Bronchial epithelial cell (primary cell): ENCODE results near the gene ASIC4. TPM values are rescaled to one million over a fixed set of nuclear protein-coding genes. Genes with fewer than 3 reads are reported as not detected.

Experiments used
- DNase-seq: peaks from one replicate; pipeline ENCODE4 v3.0.0-alpha.2; 2010; ENCODE audit warnings: low read depth
- FAIRE-seq: peaks from 2 replicates; lab custom pipeline; 2011; peaks lifted over from hg19 to GRCh38; lab: Jason Lieb, UNC
- H3K27me3 ChIP-seq: 2 replicates; pipeline ENCODE4 v1.5.1; 2011; ENCODE audit warnings: low read length; ENCODE audit not compliant: control insufficient read depth, insufficient read depth
- H3K36me3 ChIP-seq: 2 replicates; pipeline ENCODE4 v1.5.1; 2011; ENCODE audit warnings: low read length; ENCODE audit not compliant: control insufficient read depth, insufficient read depth
- H3K4me3 ChIP-seq: 2 replicates; pipeline ENCODE4 v1.5.1; 2011; ENCODE audit warnings: mild to moderate bottlenecking, low read depth, low read length, control low read depth
- CTCF ChIP-seq: IDR thresholded peaks from 2 replicates; pipeline ENCODE4 v1.5.1; 2011; ENCODE audit warnings: mild to moderate bottlenecking, moderate library complexity, low read length, control low read depth, inconsistent platforms; ENCODE audit not compliant: insufficient read depth, severe bottlenecking
- total RNA-seq: library from RNA; depleted of rRNA; stranded (reverse); fragments of >200 nt; gene quantifications from 2 replicates; pipeline ENCODE4 v1.2.1, GENCODE V29; 2014

ASIC4 gene
- total RNA-seq, 1 donor from 2014 or later = 0.53 TPM

GRCh38 chr2:219538504-219538951 lies 24.2 kb downstream of the ASIC4 start:
- Histone ChIP-seq H3K4me3 (no peak overlapping the region), H3K36me3 (peaks cover 25% of the 10 kb centered on the region), H3K27me3 (no peaks in the 10 kb centered on the region)
- FAIRE-seq (no peak), DNase-seq (no peak)
- TF ChIP-seq CTCF = no peak

DNA sequence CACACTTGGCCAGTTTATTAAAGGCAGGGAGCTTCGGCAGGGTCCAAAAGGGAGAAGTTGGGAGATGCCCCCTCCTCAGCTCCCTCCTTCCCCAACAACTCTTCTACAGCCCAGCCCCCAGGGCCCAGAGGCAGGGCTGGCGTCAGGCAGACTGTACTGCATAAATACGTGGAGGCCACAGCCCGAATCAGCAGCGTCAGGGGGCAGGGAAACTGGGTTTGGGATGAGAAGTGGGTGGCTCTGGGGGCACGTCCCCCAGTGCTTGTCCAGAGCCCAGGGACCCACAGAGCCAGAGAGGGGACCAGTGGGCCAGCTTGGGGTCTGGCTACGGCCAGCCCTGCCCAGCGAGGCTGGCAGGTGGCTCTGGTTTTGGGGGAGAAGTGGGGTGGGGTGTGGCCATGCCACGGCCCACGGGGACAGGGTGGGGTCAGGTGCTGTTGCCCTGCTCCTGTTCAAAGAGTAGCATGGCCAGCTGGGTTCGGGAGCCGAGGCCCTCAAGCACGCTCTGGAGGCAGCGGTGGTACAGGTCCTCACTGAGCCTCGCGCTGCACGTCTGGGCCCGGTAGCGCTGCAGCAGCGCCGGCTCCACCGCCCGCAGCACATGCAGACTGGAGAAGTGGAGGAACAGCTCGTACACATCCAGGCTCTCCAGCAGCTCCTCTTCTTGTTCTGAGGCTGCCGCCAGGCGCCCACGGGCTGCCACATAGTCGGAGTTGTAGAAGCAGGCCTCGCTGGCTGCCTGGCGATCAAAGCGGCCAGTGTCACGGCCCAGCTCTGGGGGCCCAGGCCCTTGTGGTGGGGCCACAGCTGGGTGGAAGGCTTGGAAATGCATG lies 24.9 kb downstream of the ASIC4 start:
- no peaks in the 10 kb centered on the region for H3K27me3 ChIP-seq
- TF ChIP-seq CTCF = no peak
- H3K4me3 ChIP-seq = no peak overlapping the region

GRCh38 chr2:219539926-219540678 lies 25.8 kb downstream of the ASIC4 start:
- H3K27me3 ChIP-seq = no peaks in the 10 kb centered on the region
- DNase-seq = no peak
- peaks cover 25% of the 10 kb centered on the region for H3K36me3 ChIP-seq
- peak; percentile 7 for FAIRE-seq
- TF ChIP-seq CTCF = no peak
- H3K4me3 ChIP-seq = no peak overlapping the region

More for the DNA sequence above, 24.9 kb downstream of the ASIC4 start:
- no peak for FAIRE-seq
- peaks cover 25% of the 10 kb centered on the region for H3K36me3 ChIP-seq
- DNase-seq = no peak

GRCh38 chr2:219540784-219541504 lies 26.7 kb downstream of the ASIC4 start:
- FAIRE-seq (no peak), DNase-seq (no peak)
- no peak for TF ChIP-seq CTCF
- no peak overlapping the region for H3K4me3 ChIP-seq
- H3K27me3 ChIP-seq = no peaks in the 10 kb centered on the region
- peaks cover 25% of the 10 kb centered on the region for H3K36me3 ChIP-seq

DNA sequence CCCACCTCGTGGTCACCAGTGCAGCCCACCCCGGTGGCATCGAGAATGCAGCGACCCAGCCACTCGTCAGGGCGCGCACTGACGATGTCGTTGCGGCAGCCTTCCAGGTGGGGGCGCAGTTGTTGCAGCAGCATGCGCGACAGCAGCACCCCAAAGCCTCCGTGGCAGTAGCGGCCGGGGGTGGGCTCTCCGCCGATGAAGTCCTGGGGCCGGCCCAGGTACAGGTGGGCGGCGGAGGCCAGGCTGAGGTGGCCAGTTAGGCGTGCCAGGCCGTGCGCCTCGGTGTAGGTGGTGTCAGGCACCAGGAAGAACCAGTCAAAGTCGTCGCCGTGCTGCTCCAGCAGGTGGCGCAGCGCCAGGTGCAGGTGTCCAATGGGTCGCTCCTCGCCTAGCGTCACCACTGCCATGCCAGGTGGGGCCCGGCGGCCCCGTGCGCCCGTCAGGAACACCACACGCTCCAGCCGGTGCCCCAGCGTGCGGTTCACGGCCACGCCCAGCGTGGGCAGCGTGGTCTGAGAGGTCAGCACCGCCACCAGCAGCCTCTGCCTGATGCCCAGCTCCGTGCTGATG lies 27.4 kb downstream of the ASIC4 start:
- DNase-seq = peak; percentile 72
- H3K36me3 ChIP-seq = peaks cover 25% of the 10 kb centered on the region
- no peaks in the 10 kb centered on the region for H3K27me3 ChIP-seq
- peak; percentile 85 for TF ChIP-seq CTCF
- peak overlapping the region; percentile 82 for H3K4me3 ChIP-seq
- FAIRE-seq = no peak
